ENCODE measurements around the gene CD55.

GRCh38 chr1:207306023-207306422 is 15.5 kb upstream of the CD55 start:
- TF ChIP-seq CTCF (IDR thresholded peaks at IDR 0.05; ENCODE audit: low read depth, low read length, poor library complexity, severe bottlenecking) (no peak), EZH2phosphoT487 (IDR thresholded peaks at IDR 0.05; ENCODE audit: borderline replicate concordance, low read length) (no peak)
